Small intestine (tissue), 16 donors: ENCODE results near the gene AGPS. TPM values are rescaled to one million over a fixed set of nuclear protein-coding genes. Genes with fewer than 3 reads are reported as not detected.

Experiments
- DNase-seq, 2 donors: peaks; one replicate each; pipeline versions ENCODE4 v3.0.0 to v3.0.0-alpha.2; 2013
- FAIRE-seq: peaks from 2 replicates; lab custom pipeline; 2012; peaks lifted over from hg19 to GRCh38; lab: Jason Lieb, UNC
- H3K27ac ChIP-seq, 3 donors: one replicate each; pipeline ENCODE4 v1.5.1; 2013; ENCODE audit warnings: low read length in 2 of 3, mild to moderate bottlenecking in 2 of 3, control low read depth in 1 of 3, inconsistent platforms in 1 of 3, low read depth in 1 of 3, moderate library complexity in 1 of 3
- H3K27me3 ChIP-seq, 3 donors: one replicate each; pipeline ENCODE4 v1.6.1; 2013; ENCODE audit warnings: low read length in 3 of 3, inconsistent platforms in 1 of 3; ENCODE audit not compliant: control insufficient read depth in 3 of 3, insufficient read depth in 3 of 3
- H3K36me3 ChIP-seq, 3 donors: one replicate each; pipeline ENCODE4 v1.6.1; 2013; ENCODE audit warnings: low read length in 3 of 3, inconsistent platforms in 1 of 3, low read depth in 1 of 3, mild to moderate bottlenecking in 1 of 3, moderate library complexity in 1 of 3; ENCODE audit not compliant: control insufficient read depth in 3 of 3, insufficient read depth in 2 of 3
- H3K4me1 ChIP-seq, 3 donors: one replicate each; pipeline ENCODE4 v1.6.1; 2013; ENCODE audit warnings: low read length in 2 of 3, inconsistent platforms in 1 of 3, low read depth in 1 of 3, mild to moderate bottlenecking in 1 of 3, moderate library complexity in 1 of 3; ENCODE audit not compliant: control insufficient read depth in 3 of 3, insufficient read depth in 2 of 3
- H3K4me3 ChIP-seq, 3 donors: one replicate each; pipeline ENCODE4 v1.5.1; 2013; ENCODE audit warnings: low read length in 3 of 3, control low read depth in 1 of 3, inconsistent platforms in 1 of 3, low read depth in 1 of 3, mild to moderate bottlenecking in 1 of 3, moderate library complexity in 1 of 3
- H3K9me3 ChIP-seq, 2 donors: one replicate each; pipeline ENCODE4 v1.6.1; 2013; ENCODE audit warnings: low read depth in 1 of 2, low read length in 1 of 2; ENCODE audit not compliant: control insufficient read depth in 2 of 2, insufficient read depth in 1 of 2
- WGBS, 3 donors: extraction: QIAGEN DNeasy Blood & Tissue Kit; methylation state at CpG; one replicate each; pipeline ENCODE4 v1.1.7; 2013; 5-methylcytosine and 5-hydroxymethylcytosine counted together
- long read RNA-seq, 10 donors: transcript quantifications; one replicate each; lab custom pipeline, GENCODE V29; 2026
- polyA plus RNA-seq, 4 donors: library from polyadenylated mRNA; stranded (reverse) in 3 of 4; unstranded in 1 of 4; fragments of 200-250 nt in 3 of 4; fragments of 120-200 nt in 1 of 4; gene quantifications; one replicate each; pipeline versions ENCODE4 v1.2.1 to v1.2.3, GENCODE V29; 2013
- donor health status: healthy with polysubstance abuse.
- donor health status: control.
- donor health status: control.
- donor health status: Bipolar disorder and iron deficiency.
- donor health status: healthy.

The AGPS gene
- 10 to 100 TPM in 2 of 4 donors, 1 to 10 TPM in 2; 7.6 to 26.7 (median 11.8) TPM for polyA plus RNA-seq
- long read RNA-seq, donor 1: 0 reads
- long read RNA-seq, donor 2, full-length matches to known transcripts: 3 of 3 reads
- long read RNA-seq, donor 2, partial matches to known transcripts: 0 of 3 reads
- long read RNA-seq, donor 2, other reads (novel, unspliced or antisense): 0 of 3 reads
- long read RNA-seq, donor 3, full-length matches to known transcripts: 1 of 1 reads
- long read RNA-seq, donor 3, partial matches to known transcripts: 0 of 1 reads
- long read RNA-seq, donor 3, other reads (novel, unspliced or antisense): 0 of 1 reads
- long read RNA-seq, donor 4: 0 reads
- long read RNA-seq, donor 5: 0 reads
- long read RNA-seq, donor 6, full-length matches to known transcripts: 1 of 1 reads
- long read RNA-seq, donor 6, partial matches to known transcripts: 0 of 1 reads
- long read RNA-seq, donor 6, other reads (novel, unspliced or antisense): 0 of 1 reads
- long read RNA-seq, donor 7: 0 reads
- long read RNA-seq, donor 8: 0 reads
- long read RNA-seq, donor 9, full-length matches to known transcripts: 1 of 1 reads
- long read RNA-seq, donor 9, partial matches to known transcripts: 0 of 1 reads
- long read RNA-seq, donor 9, other reads (novel, unspliced or antisense): 0 of 1 reads
- long read RNA-seq, donor 10, full-length matches to known transcripts: 3 of 13 reads
- long read RNA-seq, donor 10, partial matches to known transcripts: 10 of 13 reads
- long read RNA-seq, donor 10, other reads (novel, unspliced or antisense): 0 of 13 reads

DNA sequence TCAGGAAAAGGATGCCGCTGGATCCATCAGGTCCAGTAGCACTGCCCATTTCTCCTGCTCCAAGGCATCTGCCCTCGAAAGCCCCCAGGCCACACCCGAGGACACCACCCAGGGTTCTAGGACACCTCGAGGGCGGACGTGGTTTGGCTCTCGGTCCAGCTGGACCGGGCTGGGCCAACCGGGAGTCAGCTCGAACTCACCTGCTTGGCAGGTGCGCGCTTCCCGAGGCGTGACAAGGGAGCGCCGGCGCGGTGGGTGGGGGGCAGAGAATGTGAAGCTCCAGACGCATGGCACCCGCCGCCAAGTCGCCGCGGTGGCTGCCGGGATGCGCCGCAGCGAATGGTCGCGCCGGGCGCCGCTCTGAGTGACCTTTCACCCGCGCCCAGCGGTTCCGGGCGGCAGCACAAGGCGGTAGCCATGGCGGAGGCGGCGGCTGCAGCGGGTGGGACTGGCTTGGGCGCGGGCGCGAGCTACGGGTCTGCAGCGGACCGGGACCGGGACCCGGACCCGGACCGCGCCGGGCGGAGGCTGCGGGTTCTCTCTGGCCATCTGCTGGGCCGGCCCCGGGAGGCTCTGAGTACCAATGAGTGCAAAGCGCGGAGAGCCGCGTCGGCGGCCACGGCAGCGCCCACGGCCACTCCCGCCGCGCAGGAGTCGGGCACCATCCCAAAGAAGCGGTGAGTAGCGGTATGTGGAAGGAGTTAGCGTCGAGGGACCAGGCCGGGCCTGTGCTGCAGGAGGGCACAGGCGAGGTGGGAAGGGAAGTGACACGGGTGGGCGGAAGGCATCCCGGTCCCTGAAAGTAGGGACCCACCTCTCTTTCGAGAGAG lies at the start of gene AGPS:
Gene AGPS (plus strand): TSS at position 401 of the 830 bp plus-strand sequence. CDS start 17 bp downstream, at position 418.
- no peak for FAIRE-seq
- Histone ChIP-seq H3K36me3 (peaks cover 0 to 4% (median 0%) of the 10 kb centered on the region in 3 donors), H3K4me3 (peak within 1 kb of the TSS; percentile 79 to 97 (median 85)), H3K4me1 (peaks cover 6 to 18% (median 8%) of the 10 kb centered on the region in 3 donors), H3K27ac (peak within 1 kb of the TSS; percentile 70 to 86 (median 73)), H3K27me3 (no peaks in the 10 kb centered on the region), H3K9me3 (no peaks in the 10 kb centered on the region)
- DNase-seq: peak; percentile 83 to 92
- WGBS, 3 donors: 1% methylated on average over 56 to 83 of the region's 83 CpGs

DNA sequence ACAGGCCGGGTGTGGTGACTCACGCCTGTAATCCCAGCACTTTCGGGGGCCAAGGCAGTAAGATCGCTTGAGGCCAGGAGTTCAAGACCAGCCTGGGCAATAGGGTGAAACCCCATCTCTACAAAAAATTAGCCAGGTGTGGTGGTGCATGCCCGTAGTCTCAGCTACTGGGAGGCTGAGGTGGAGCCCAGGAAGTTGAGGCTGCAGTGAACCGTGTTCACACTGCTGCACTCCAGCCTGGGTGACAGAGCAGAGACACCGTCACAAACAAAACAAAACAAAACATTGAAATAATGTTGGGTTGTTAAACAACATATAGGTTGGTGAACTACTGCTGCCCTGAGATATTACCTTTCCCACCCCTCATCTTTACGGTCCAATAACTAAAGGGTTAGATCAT lies 48.8 kb upstream of the AGPS start:
- FAIRE-seq (no peak), DNase-seq (no peak)
- 86 to 89% (median 86%) methylated on average over 8 of the region's 8 CpGs for WGBS, 3 donors
- H3K4me3 ChIP-seq: no peak overlapping the region
- no peaks in the 10 kb centered on the region for H3K36me3 ChIP-seq
- no peak overlapping the region for H3K27ac ChIP-seq
- peaks cover 0 to 10% (median 0%) of the 10 kb centered on the region in 3 donors for H3K4me1 ChIP-seq
- no peaks in the 10 kb centered on the region for H3K9me3 ChIP-seq
- H3K27me3 ChIP-seq: no peaks in the 10 kb centered on the region

DNA sequence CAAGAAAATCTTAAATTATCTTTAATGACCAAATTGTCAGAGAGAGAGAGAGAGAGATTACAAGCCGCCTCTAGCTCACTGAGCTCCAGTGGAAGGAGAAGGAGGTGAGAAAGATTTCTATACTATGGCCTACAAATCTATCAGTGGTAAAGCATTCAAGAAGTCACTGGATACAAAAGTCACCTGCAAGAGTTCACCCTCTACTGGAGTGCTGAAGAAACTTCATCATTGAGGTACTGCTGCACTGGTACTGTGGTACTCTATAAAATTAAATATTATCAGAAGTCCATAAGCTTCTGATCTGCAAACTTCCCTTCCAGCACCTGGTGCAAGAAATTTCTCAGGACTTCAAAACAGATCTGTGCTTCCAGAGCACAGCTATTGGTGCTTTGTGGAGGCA lies 48.3 kb upstream of the AGPS start:
- no peak for FAIRE-seq
- no peak for DNase-seq

GRCh38 chr2:177346192-177346591 lies 46.4 kb upstream of the AGPS start:
- FAIRE-seq (no peak), DNase-seq (no peak)
- no peak overlapping the region for H3K27ac ChIP-seq
- 78 to 86% (median 81%) methylated on average over 5 of the region's 5 CpGs for WGBS, 3 donors
- no peaks in the 10 kb centered on the region for H3K36me3 ChIP-seq
- no peaks in the 10 kb centered on the region for H3K9me3 ChIP-seq
- no peak overlapping the region for H3K4me3 ChIP-seq
- peaks cover 0 to 10% (median 0%) of the 10 kb centered on the region in 3 donors for H3K4me1 ChIP-seq
- no peaks in the 10 kb centered on the region for H3K27me3 ChIP-seq

More for the DNA sequence above, 48.3 kb upstream of the AGPS start:
- Histone ChIP-seq H3K9me3 (no peaks in the 10 kb centered on the region), H3K27me3 (no peaks in the 10 kb centered on the region), H3K27ac (no peak overlapping the region), H3K4me3 (no peak overlapping the region), H3K4me1 (peaks cover 0 to 10% (median 0%) of the 10 kb centered on the region in 3 donors), H3K36me3 (no peaks in the 10 kb centered on the region)
- WGBS, 3 donors: 92 to 96% (median 96%) methylated on average over 1 of the region's 1 CpG

- WGBS, 3 donors: 80 to 92% (median 89%) methylated on average over 2 of the region's 2 CpGs
- DNase-seq (no peak), FAIRE-seq (no peak)
- no peaks in the 10 kb centered on the region for H3K27me3 ChIP-seq
- no peaks in the 10 kb centered on the region for H3K9me3 ChIP-seq
- H3K4me3 ChIP-seq: no peak overlapping the region
- H3K4me1 ChIP-seq: peaks cover 0 to 10% (median 0%) of the 10 kb centered on the region in 3 donors
- H3K27ac ChIP-seq: no peak overlapping the region
- H3K36me3 ChIP-seq: no peaks in the 10 kb centered on the region
Observed at GRCh38 chr2:177347570-177347969, 45.0 kb upstream of the AGPS start.

- 76 to 87% (median 84%) methylated on average over 7 of the region's 7 CpGs for WGBS, 3 donors
- H3K4me1 ChIP-seq: peaks cover 0 to 10% (median 0%) of the 10 kb centered on the region in 3 donors
- no peaks in the 10 kb centered on the region for H3K27me3 ChIP-seq
- H3K9me3 ChIP-seq: no peaks in the 10 kb centered on the region
- FAIRE-seq: no peak
- H3K36me3 ChIP-seq: no peaks in the 10 kb centered on the region
- H3K27ac ChIP-seq: no peak overlapping the region
- DNase-seq: no peak
- H3K4me3 ChIP-seq: no peak overlapping the region
Observed at GRCh38 chr2:177348118-177348654, 44.4 kb upstream of the AGPS start.

- H3K27ac ChIP-seq: no peak overlapping the region
- H3K4me3 ChIP-seq: no peak overlapping the region
- DNase-seq (no peak), FAIRE-seq (no peak)
- WGBS, 3 donors: 96 to 100% (median 100%) methylated on average over 3 of the region's 3 CpGs
- H3K9me3 ChIP-seq: no peaks in the 10 kb centered on the region
- H3K27me3 ChIP-seq: no peaks in the 10 kb centered on the region
- H3K36me3 ChIP-seq: no peaks in the 10 kb centered on the region
- peaks cover 0 to 10% (median 0%) of the 10 kb centered on the region in 3 donors for H3K4me1 ChIP-seq
Observed at GRCh38 chr2:177348733-177349693, 43.6 kb upstream of the AGPS start.
